Neural progenitor cell (in vitro differentiated cells): ENCODE results near the gene NALCN. TPM values are rescaled to one million over a fixed set of nuclear protein-coding genes. Genes with fewer than 3 reads are reported as not detected.

Experiments used
- DNase-seq: peaks from one replicate; pipeline ENCODE4 v3.0.0-alpha.2; 2016; ENCODE audit warnings: low spot score
- H2AFZ ChIP-seq: fragments of 200-600 bp; sonication (generic); replicated peaks from 2 replicates; pipeline ENCODE4 v1.6.1; 2016; ENCODE audit warnings: antibody characterized with exemption
- H3F3A ChIP-seq: fragments of 200-600 bp; sonication (generic); 2 replicates; pipeline ENCODE4 v1.6.1; 2016; ENCODE audit warnings: antibody characterized with exemption, low read depth
- H3K27ac ChIP-seq: fragments of 200-600 bp; sonication (generic); 2 replicates; pipeline ENCODE4 v1.5.1; 2016; ENCODE audit warnings: mild to moderate bottlenecking
- H3K27me3 ChIP-seq: fragments of 200-600 bp; sonication (generic); 2 replicates; pipeline ENCODE4 v1.6.1; 2016; ENCODE audit warnings: mild to moderate bottlenecking, moderate library complexity
- H3K36me3 ChIP-seq: fragments of 200-600 bp; sonication (generic); 2 replicates; pipeline ENCODE4 v1.5.1; 2016
- H3K4me1 ChIP-seq: fragments of 200-600 bp; sonication (generic); 2 replicates; pipeline ENCODE4 v1.6.1; 2016; ENCODE audit warnings: mixed run types
- H3K4me2 ChIP-seq: fragments of 200-600 bp; sonication (generic); 2 replicates; pipeline ENCODE4 v1.6.1; 2016
- H3K4me3 ChIP-seq: fragments of 200-600 bp; sonication (generic); 2 replicates; pipeline ENCODE4 v1.5.1; 2016
- H3K79me2 ChIP-seq: fragments of 200-600 bp; sonication (generic); 2 replicates; pipeline ENCODE4 v1.6.1; 2016; ENCODE audit warnings: low read depth
- H3K9ac ChIP-seq: fragments of 200-600 bp; sonication (generic); 2 replicates; pipeline ENCODE4 v1.6.1; 2016
- H3K9me3 ChIP-seq: fragments of 200-600 bp; sonication (generic); 2 replicates; pipeline ENCODE4 v1.5.1; 2016; ENCODE audit warnings: low read depth
- H4K20me1 ChIP-seq: fragments of 200-600 bp; sonication (generic); 2 replicates; pipeline ENCODE4 v1.6.1; 2016; ENCODE audit warnings: low read depth
- H3K27ac Mint-ChIP-seq: 3 replicates; pipeline ENCODE4 v1.8.0; 2021; ENCODE audit warnings: mixed read lengths
- H3K27me3 Mint-ChIP-seq: 2 replicates; pipeline ENCODE4 v1.8.0; 2022; ENCODE audit warnings: low read depth, mild to moderate bottlenecking, inconsistent platforms, moderate library complexity, mixed read lengths; ENCODE audit not compliant: insufficient read depth
- H3K36me3 Mint-ChIP-seq: 3 replicates; pipeline ENCODE4 v1.8.0; 2021; ENCODE audit warnings: mixed read lengths
- H3K4me1 Mint-ChIP-seq: 3 replicates; pipeline ENCODE4 v1.8.0; 2021; ENCODE audit warnings: mixed read lengths
- H3K4me3 Mint-ChIP-seq: 3 replicates; pipeline ENCODE4 v1.8.0; 2021; ENCODE audit warnings: mild to moderate bottlenecking, moderate library complexity, mixed read lengths
- H3K9me3 Mint-ChIP-seq: 3 replicates; pipeline ENCODE4 v1.8.0; 2020; ENCODE audit warnings: mixed read lengths
- CTCF ChIP-seq: fragments of 200-600 bp; sonication (generic); IDR thresholded peaks from 2 replicates; pipeline ENCODE4 v1.5.1; 2017; ENCODE audit warnings: antibody characterized with exemption, mild to moderate bottlenecking
- EZH2 ChIP-seq: fragments of 200-600 bp; sonication (generic); IDR thresholded peaks from 2 replicates; pipeline ENCODE4 v1.6.1; 2017; ENCODE audit warnings: antibody characterized with exemption, mild to moderate bottlenecking, moderate library complexity
- EZH2phosphoT487 ChIP-seq: fragments of 200-600 bp; sonication (generic); IDR thresholded peaks from 2 replicates; pipeline ENCODE4 v1.6.1; 2017; ENCODE audit warnings: antibody characterized with exemption
- total RNA-seq: library from RNA; depleted of rRNA; stranded (reverse); fragments of >200 nt; gene quantifications from 2 replicates; pipeline ENCODE4 v1.2.3, GENCODE V29; 2015; ENCODE audit warnings: low replicate concordance

Gene NALCN
- total RNA-seq, 1 donor from 2014 or later: 1.1 TPM

GRCh38 chr13:101308247-101309013, 107.9 kb downstream of the NALCN start:
- no peaks in the 10 kb centered on the region for H4K20me1 ChIP-seq
- Mint-ChIP-seq H3K9me3 (peaks cover 1% of the 10 kb centered on the region), H3K4me1 (no peaks in the 10 kb centered on the region), H3K27ac (no peak overlapping the region), H3K27me3 (peaks cover 2% of the 10 kb centered on the region), H3K36me3 (no peaks in the 10 kb centered on the region), H3K4me3 (no peak overlapping the region)
- H3K4me3 ChIP-seq: no peak overlapping the region
- H2AFZ ChIP-seq: no peak overlapping the region
- H3K27me3 ChIP-seq: no peaks in the 10 kb centered on the region
- H3K36me3 ChIP-seq: no peaks in the 10 kb centered on the region
- H3K4me1 ChIP-seq: no peaks in the 10 kb centered on the region
- no peaks in the 10 kb centered on the region for H3F3A ChIP-seq
- no peak overlapping the region for H3K27ac ChIP-seq
- TF ChIP-seq EZH2phosphoT487: no peak
- TF ChIP-seq CTCF: no peak
- no peak for TF ChIP-seq EZH2
- H3K4me2 ChIP-seq: no peak overlapping the region
- H3K9me3 ChIP-seq: no peaks in the 10 kb centered on the region
- H3K79me2 ChIP-seq: no peaks in the 10 kb centered on the region
- DNase-seq: no peak
- no peak overlapping the region for H3K9ac ChIP-seq

GRCh38 chr13:101307181-101307701, 109.1 kb downstream of the NALCN start:
- H3K4me1 Mint-ChIP-seq: no peaks in the 10 kb centered on the region
- H3K36me3 Mint-ChIP-seq: no peaks in the 10 kb centered on the region
- H2AFZ ChIP-seq: no peak overlapping the region

GRCh38 chr13:101306773-101307172, 109.5 kb downstream of the NALCN start:
- Mint-ChIP-seq H3K4me1 (no peaks in the 10 kb centered on the region), H3K9me3 (no peaks in the 10 kb centered on the region), H3K36me3 (no peaks in the 10 kb centered on the region), H3K4me3 (no peak overlapping the region), H3K27me3 (peaks cover 2% of the 10 kb centered on the region), H3K27ac (no peak overlapping the region)
- TF ChIP-seq CTCF (no peak), EZH2 (no peak), EZH2phosphoT487 (no peak)
- H3K9me3 ChIP-seq: no peaks in the 10 kb centered on the region
- no peak overlapping the region for H3K4me2 ChIP-seq
- no peak overlapping the region for H3K4me3 ChIP-seq
- no peaks in the 10 kb centered on the region for H3K79me2 ChIP-seq
- H2AFZ ChIP-seq: no peak overlapping the region
- no peaks in the 10 kb centered on the region for H3K4me1 ChIP-seq
- no peak overlapping the region for H3K27ac ChIP-seq
- H3K27me3 ChIP-seq: no peaks in the 10 kb centered on the region
- no peak for DNase-seq
- no peak overlapping the region for H3K9ac ChIP-seq
- H3K36me3 ChIP-seq: no peaks in the 10 kb centered on the region
- no peaks in the 10 kb centered on the region for H3F3A ChIP-seq
- H4K20me1 ChIP-seq: no peaks in the 10 kb centered on the region

More at GRCh38 chr13:101307181-101307701, 109.1 kb downstream of the NALCN start:
- Histone ChIP-seq H3K79me2 (no peaks in the 10 kb centered on the region), H3K9ac (no peak overlapping the region), H3K27ac (no peak overlapping the region), H3K4me1 (no peaks in the 10 kb centered on the region), H3K4me3 (no peak overlapping the region), H3K4me2 (no peak overlapping the region), H3K27me3 (no peaks in the 10 kb centered on the region), H4K20me1 (no peaks in the 10 kb centered on the region), H3K36me3 (no peaks in the 10 kb centered on the region), H3F3A (no peaks in the 10 kb centered on the region), H3K9me3 (no peaks in the 10 kb centered on the region)
- DNase-seq: no peak
- Mint-ChIP-seq H3K27me3 (peaks cover 2% of the 10 kb centered on the region), H3K9me3 (no peaks in the 10 kb centered on the region), H3K27ac (no peak overlapping the region), H3K4me3 (no peak overlapping the region)
- TF ChIP-seq EZH2phosphoT487 (no peak), CTCF (no peak), EZH2 (no peak)
